Lung (tissue), 12 donors: Measurements from ENCODE around the gene PTPN18. TPM values are rescaled to one million over a fixed set of nuclear protein-coding genes. Genes with fewer than 3 reads are reported as not detected.

ENCODE experiments used
- ATAC-seq: fragments of 200-7000 bp; cut with Tn5 transposase; one replicate; pipeline ENCODE4 v1.9.1; 2020; ENCODE audit warnings: moderate number of reproducible peaks; ENCODE audit not compliant: insufficient read depth, low FRiP score
- DNase-seq, 3 donors: peaks; one replicate each; pipeline ENCODE4 v3.0.0-alpha.2; 2013 to 2017
- H3K27ac ChIP-seq, 2 donors: one replicate each; pipeline ENCODE4 v1.5.1; 2013; ENCODE audit warnings: mild to moderate bottlenecking in 2 of 2, moderate library complexity in 2 of 2, control low read depth in 1 of 2, inconsistent platforms in 1 of 2, low read depth in 1 of 2, low read length in 1 of 2
- H3K27me3 ChIP-seq, 3 donors: one replicate each; pipeline ENCODE4 v1.5.1; 2013; ENCODE audit warnings: low read length in 2 of 3; ENCODE audit not compliant: control insufficient read depth in 3 of 3, insufficient read depth in 3 of 3
- H3K36me3 ChIP-seq, 4 donors: one replicate each; pipeline ENCODE4 v1.5.1; 2013; ENCODE audit warnings: low read length in 4 of 4, mild to moderate bottlenecking in 1 of 4, moderate library complexity in 1 of 4; ENCODE audit not compliant: control insufficient read depth in 4 of 4, insufficient read depth in 4 of 4
- H3K4me1 ChIP-seq, 5 donors: one replicate each; pipeline ENCODE4 v1.5.1; 2013; ENCODE audit warnings: low read length in 5 of 5, mild to moderate bottlenecking in 2 of 5, moderate library complexity in 1 of 5; ENCODE audit not compliant: control insufficient read depth in 5 of 5, insufficient read depth in 5 of 5
- H3K4me3 ChIP-seq: one replicate; pipeline ENCODE4 v1.5.1; 2013; ENCODE audit warnings: mild to moderate bottlenecking, control low read depth, moderate library complexity
- H3K9ac ChIP-seq, 2 donors: one replicate each; pipeline ENCODE4 v1.5.1; 2013; ENCODE audit warnings: low read length in 2 of 2, control low read depth in 1 of 2; ENCODE audit not compliant: insufficient read depth in 1 of 2
- H3K9me3 ChIP-seq, 4 donors: one replicate each; pipeline ENCODE4 v1.5.1; 2013; ENCODE audit warnings: low read length in 3 of 4, mild to moderate bottlenecking in 1 of 4, moderate library complexity in 1 of 4; ENCODE audit not compliant: control insufficient read depth in 4 of 4, insufficient read depth in 3 of 4
- CTCF ChIP-seq: IDR thresholded peaks from 2 replicates; pipeline ENCODE4 v1.5.1; 2012; ENCODE audit warnings: mild to moderate bottlenecking; ENCODE audit errors: control extremely low read depth, extremely low read depth
- WGBS, 2 donors: extraction: QIAGEN DNeasy Blood & Tissue Kit; methylation state at CpG; one replicate each; pipeline ENCODE4 v1.1.7; 2013; 5-methylcytosine and 5-hydroxymethylcytosine counted together
- polyA plus RNA-seq, 2 donors: library from polyadenylated mRNA; stranded (reverse); fragments of 200-250 nt; gene quantifications; one replicate each; pipeline ENCODE4 v1.2.1, GENCODE V29; 2013
- total RNA-seq, 2 donors: library from RNA; depleted of rRNA in 1 of 2; stranded (reverse); fragments of >200 nt in 1 of 2; gene quantifications; one replicate each; pipeline ENCODE4 v1.2.1, GENCODE V29; 2014 to 2021
- donor health status: control.
- donor health status: control.
- donor health status: Bipolar disorder and iron deficiency.
- donor health status: healthy.
- donor health status: DM: yes; HTN: yes; CAD: no.

Gene PTPN18
- total and polyA plus RNA-seq, 4 donors: 29.2 to 88.3 (median 59.7) TPM

DNA sequence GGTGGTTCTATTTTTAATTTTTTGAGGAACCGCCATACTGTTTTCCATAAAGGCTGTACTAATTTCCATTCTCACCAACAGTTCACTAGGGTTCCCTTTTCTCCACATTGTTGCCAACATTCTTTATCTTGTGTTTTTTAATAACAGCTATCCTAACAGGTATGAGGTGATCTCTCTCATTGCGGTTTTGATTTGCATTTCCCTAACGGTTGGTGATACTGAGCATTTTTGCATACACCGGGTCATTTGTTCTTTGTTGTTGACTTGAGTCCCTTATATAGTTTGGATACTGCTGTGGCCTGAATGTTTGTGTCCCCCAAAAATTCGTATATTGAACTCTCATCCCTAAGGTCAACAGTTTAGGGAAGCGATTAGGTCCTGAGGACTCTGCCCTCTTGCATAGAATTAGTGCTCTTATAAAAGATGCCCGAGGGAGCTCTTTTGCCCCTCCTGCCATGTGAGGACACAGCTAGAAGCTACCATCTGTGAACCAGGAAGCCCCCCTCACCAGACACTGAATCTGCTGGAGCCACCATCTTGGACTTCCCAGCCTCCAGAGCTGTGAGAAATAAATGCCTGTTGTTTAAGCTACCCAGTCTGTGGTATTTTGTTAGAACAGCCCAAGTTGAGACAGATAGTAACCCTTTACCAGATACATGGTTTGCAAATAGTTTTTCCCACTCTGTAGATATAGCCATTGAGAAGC lies 8.5 kb upstream of the PTPN18 start:
- no peak for TF ChIP-seq CTCF
- Histone ChIP-seq H3K4me3 (no peak overlapping the region), H3K27ac (no peak overlapping the region), H3K4me1 (peaks cover 0 to 9% (median 3%) of the 10 kb centered on the region in 5 donors), H3K36me3 (peaks cover 22 to 34% (median 31%) of the 10 kb centered on the region in 4 donors), H3K9ac (no peak overlapping the region), H3K9me3 (no peaks in the 10 kb centered on the region), H3K27me3 (no peaks in the 10 kb centered on the region)
- no peak for DNase-seq
- whole genome bisulfite sequencing, 2 donors: 95% methylated on average over 7 of the region's 7 CpGs
- no peak for ATAC-seq

- ATAC-seq: no peak
- Histone ChIP-seq H3K9me3 (no peaks in the 10 kb centered on the region), H3K27me3 (no peaks in the 10 kb centered on the region), H3K27ac (no peak overlapping the region), H3K9ac (no peak overlapping the region), H3K4me1 (peaks cover 0 to 8% (median 0%) of the 10 kb centered on the region in 5 donors), H3K4me3 (no peak overlapping the region), H3K36me3 (peaks cover 22 to 33% (median 31%) of the 10 kb centered on the region in 4 donors)
- no peak for DNase-seq
- WGBS, 2 donors: 92 to 97% methylated on average over 3 of the region's 3 CpGs
- TF ChIP-seq CTCF: no peak
Observed at GRCh38 chr2:130349174-130349573, 6.7 kb upstream of the PTPN18 start.

GRCh38 chr2:130351711-130352110 lies 4.1 kb upstream of the PTPN18 start:
- no peak for ATAC-seq
- 33 to 46% methylated on average over 7 of the region's 7 CpGs for WGBS, 2 donors

More at GRCh38 chr2:130351711-130352110, 4.1 kb upstream of the PTPN18 start:
- no peak for DNase-seq
- Histone ChIP-seq H3K9me3 (no peaks in the 10 kb centered on the region), H3K36me3 (peaks cover 8 to 12% (median 10%) of the 10 kb centered on the region in 4 donors), H3K4me1 (peaks cover 0 to 9% (median 5%) of the 10 kb centered on the region in 5 donors), H3K27ac (no peak overlapping the region), H3K27me3 (no peaks in the 10 kb centered on the region), H3K9ac (no peak overlapping the region), H3K4me3 (no peak overlapping the region)
- no peak for TF ChIP-seq CTCF
